Fibroblast of lung (primary cell): ENCODE measurements around the gene TMEM266. TPM values are rescaled to one million over a fixed set of nuclear protein-coding genes. Genes with fewer than 3 reads are reported as not detected.

Experiments used
- DNase-seq, 2 donors: peaks; one replicate each; pipeline versions ENCODE4 v3.0.0 to v3.0.0-alpha.2; 2010; ENCODE audit warnings: low read depth in 2 of 2
- H2AFZ ChIP-seq: 2 replicates; pipeline ENCODE4 v1.5.1; 2012; ENCODE audit warnings: low read length, control low read depth, inconsistent platforms
- H3K27ac ChIP-seq: 2 replicates; pipeline ENCODE4 v1.5.1; 2011; ENCODE audit warnings: low read length, control low read depth; ENCODE audit not compliant: insufficient read depth
- H3K27me3 ChIP-seq: 2 replicates; pipeline ENCODE4 v1.5.1; 2011; ENCODE audit warnings: mild to moderate bottlenecking, low read length; ENCODE audit not compliant: control insufficient read depth, insufficient read depth
- H3K36me3 ChIP-seq: 2 replicates; pipeline ENCODE4 v1.5.1; 2011; ENCODE audit warnings: low read length; ENCODE audit not compliant: control insufficient read depth, insufficient read depth
- H3K4me1 ChIP-seq: 2 replicates; pipeline ENCODE4 v1.5.1; 2011; ENCODE audit warnings: low read length; ENCODE audit not compliant: control insufficient read depth, insufficient read depth; ENCODE audit errors: extremely low read depth
- H3K4me2 ChIP-seq: 2 replicates; pipeline ENCODE4 v1.5.1; 2011; ENCODE audit warnings: low read length, control low read depth; ENCODE audit not compliant: insufficient read depth; ENCODE audit errors: extremely low read depth
- H3K4me3 ChIP-seq, 4 experiments: fragments of 200-600 bp in 1 of 4; sonication (generic) in 1 of 4; replicated peaks in 1 of 4; 2 replicates each; pipeline ENCODE4 v1.5.1; 2011 to 2016; ENCODE audit warnings: low read length in 4 of 4, low read depth in 3 of 4, mild to moderate bottlenecking in 3 of 4, control low read depth in 2 of 4, inconsistent platforms in 1 of 4, mixed read lengths in 1 of 4; ENCODE audit not compliant: insufficient read depth in 1 of 4; ENCODE audit errors: control extremely low read depth in 1 of 4
- H3K79me2 ChIP-seq: 2 replicates; pipeline ENCODE4 v1.5.1; 2012; ENCODE audit warnings: mild to moderate bottlenecking, low read length, inconsistent platforms; ENCODE audit not compliant: control insufficient read depth, insufficient read depth
- H3K9ac ChIP-seq: 2 replicates; pipeline ENCODE4 v1.5.1; 2011; ENCODE audit warnings: mild to moderate bottlenecking, low read length, control low read depth; ENCODE audit not compliant: insufficient read depth
- H3K9me3 ChIP-seq: 2 replicates; pipeline ENCODE4 v1.5.1; 2012; ENCODE audit warnings: low read depth, low read length; ENCODE audit not compliant: control insufficient read depth, insufficient read depth
- H4K20me1 ChIP-seq: 2 replicates; pipeline ENCODE4 v1.5.1; 2011; ENCODE audit warnings: low read length; ENCODE audit not compliant: control insufficient read depth, insufficient read depth; ENCODE audit errors: extremely low read depth
- EZH2 ChIP-seq: IDR thresholded peaks from 2 replicates; pipeline ENCODE4 v1.5.1; 2012; ENCODE audit warnings: low read length, control low read depth, mild to moderate bottlenecking; ENCODE audit errors: missing control alignments
- polyA plus RNA-seq, 2 donors: library from polyadenylated mRNA; depleted of rRNA in 1 of 2; stranded (reverse) in 1 of 2; unstranded in 1 of 2; fragments of >200 nt; gene quantifications; 2 replicates each; pipeline ENCODE4 v1.2.1, GENCODE V29; 2011 to 2012; ENCODE audit warnings: missing spikeins in 1 of 2
- total RNA-seq: library from RNA; depleted of rRNA; stranded (reverse); fragments of >200 nt; gene quantifications from 2 replicates; pipeline ENCODE4 v1.2.1, GENCODE V29; 2014
- TF ChIP-seq, protein P1 (sequence below), 2 donors: IDR thresholded peaks in 1 of 2; conservative IDR thresholded peaks in 1 of 2; 1 replicate in 1 of 2; 2 replicates in 1 of 2; pipeline ENCODE4 v1.5.1; 2011 to 2012; ENCODE audit warnings: low read length in 2 of 2, control low read depth in 1 of 2, inconsistent platforms in 1 of 2, low read depth in 1 of 2, mild to moderate bottlenecking in 1 of 2

The TMEM266 gene
- total and polyA plus RNA-seq, 2 donors (not counting 1 experiment from before 2014, with no cell fraction given), result 0.09 to 0.33 TPM

DNA sequence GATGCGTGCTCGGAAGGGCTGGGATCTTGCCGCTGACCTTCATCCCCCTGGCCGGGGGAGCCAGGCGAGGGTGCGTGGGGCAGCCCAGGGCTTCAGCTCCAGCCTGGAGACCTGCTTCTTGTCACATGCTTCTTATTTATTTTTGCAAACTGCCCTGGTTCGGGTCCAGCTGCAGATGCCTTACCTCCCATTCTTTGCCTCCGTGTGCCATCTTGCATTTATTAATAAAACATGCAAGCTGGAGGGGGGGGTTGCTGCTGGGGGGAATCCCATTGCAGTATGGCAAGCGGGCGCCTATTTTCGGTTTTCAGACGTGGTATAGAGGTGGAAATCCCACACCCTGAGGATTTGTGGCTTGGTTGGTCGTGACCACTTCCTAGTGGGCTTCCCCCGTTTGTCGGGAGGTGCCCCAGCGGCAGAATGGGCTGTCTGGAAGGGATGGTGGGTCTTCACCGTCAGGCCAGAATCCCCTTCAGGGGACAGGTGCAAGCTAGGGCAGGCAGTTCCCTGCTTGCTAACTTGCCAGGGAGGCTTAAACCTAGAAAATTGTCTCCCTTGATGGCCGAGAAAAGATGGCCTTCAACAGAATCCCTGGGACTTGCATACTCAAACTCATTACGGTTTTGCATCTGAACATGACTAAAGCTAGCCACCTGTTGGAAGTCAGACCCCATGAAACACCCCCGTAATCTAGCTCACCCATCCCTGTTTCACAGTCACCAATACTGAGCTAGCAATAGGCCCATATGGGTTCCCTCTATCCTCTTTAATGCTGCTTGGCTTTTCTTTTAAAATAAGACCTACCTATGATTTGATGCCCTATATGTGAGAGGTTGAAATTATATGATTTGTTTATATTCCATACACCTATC, 569 bp downstream of the TMEM266 start:
- H3K27ac ChIP-seq, result no peak overlapping the region
- no peak for DNase-seq
- peak overlapping the region; percentile 28 for H3K4me2 ChIP-seq
- H3K4me1 ChIP-seq, result peaks cover 4% of the 10 kb centered on the region
- peak overlapping the region in 3 of 4 experiments; percentile 10 to 51 (median 44) for H3K4me3 ChIP-seq
- H2AFZ ChIP-seq, result no peak overlapping the region
- H3K9ac ChIP-seq, result no peak overlapping the region
- H3K9me3 ChIP-seq, result no peaks in the 10 kb centered on the region
- no peaks in the 10 kb centered on the region for H3K79me2 ChIP-seq
- peaks cover 46% of the 10 kb centered on the region for H3K27me3 ChIP-seq
- no peaks in the 10 kb centered on the region for H3K36me3 ChIP-seq
- H4K20me1 ChIP-seq, result no peaks in the 10 kb centered on the region
- peak; percentile 79 for TF ChIP-seq EZH2
- TF ChIP-seq, protein P1, sequence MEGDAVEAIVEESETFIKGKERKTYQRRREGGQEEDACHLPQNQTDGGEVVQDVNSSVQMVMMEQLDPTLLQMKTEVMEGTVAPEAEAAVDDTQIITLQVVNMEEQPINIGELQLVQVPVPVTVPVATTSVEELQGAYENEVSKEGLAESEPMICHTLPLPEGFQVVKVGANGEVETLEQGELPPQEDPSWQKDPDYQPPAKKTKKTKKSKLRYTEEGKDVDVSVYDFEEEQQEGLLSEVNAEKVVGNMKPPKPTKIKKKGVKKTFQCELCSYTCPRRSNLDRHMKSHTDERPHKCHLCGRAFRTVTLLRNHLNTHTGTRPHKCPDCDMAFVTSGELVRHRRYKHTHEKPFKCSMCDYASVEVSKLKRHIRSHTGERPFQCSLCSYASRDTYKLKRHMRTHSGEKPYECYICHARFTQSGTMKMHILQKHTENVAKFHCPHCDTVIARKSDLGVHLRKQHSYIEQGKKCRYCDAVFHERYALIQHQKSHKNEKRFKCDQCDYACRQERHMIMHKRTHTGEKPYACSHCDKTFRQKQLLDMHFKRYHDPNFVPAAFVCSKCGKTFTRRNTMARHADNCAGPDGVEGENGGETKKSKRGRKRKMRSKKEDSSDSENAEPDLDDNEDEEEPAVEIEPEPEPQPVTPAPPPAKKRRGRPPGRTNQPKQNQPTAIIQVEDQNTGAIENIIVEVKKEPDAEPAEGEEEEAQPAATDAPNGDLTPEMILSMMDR (conservative IDR thresholded peaks at IDR 0.05 in 1 of 2, IDR thresholded peaks at IDR 0.05 in 1 of 2; ENCODE audit: low read depth in 1 of 2, low read length in 2 of 2), result no peak

DNA sequence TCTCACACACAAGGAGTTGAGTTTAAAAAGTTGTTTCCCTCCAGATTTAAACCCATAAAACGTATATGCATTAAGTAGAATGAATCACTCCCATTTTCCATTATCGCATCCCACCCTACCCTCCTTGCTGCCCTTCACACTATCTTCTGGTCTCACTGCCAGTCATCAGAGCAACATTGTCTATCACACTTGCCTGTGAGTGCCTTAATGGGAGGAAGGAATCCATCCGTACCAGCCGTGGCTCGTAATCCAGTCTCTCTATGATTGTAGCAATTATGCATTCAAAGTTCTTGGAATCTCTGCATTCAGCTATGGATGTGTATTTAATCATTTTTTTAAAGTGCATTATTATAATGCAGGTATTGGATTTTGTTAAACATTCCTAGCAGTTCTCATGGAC, 1.9 kb downstream of the TMEM266 start:
- Histone ChIP-seq H3K4me2 (no peak overlapping the region), H3K27me3 (peaks cover 50% of the 10 kb centered on the region), H3K4me3 (no peak overlapping the region), H3K4me1 (peaks cover 4% of the 10 kb centered on the region), H2AFZ (no peak overlapping the region), H3K9me3 (no peaks in the 10 kb centered on the region), H3K9ac (no peak overlapping the region), H3K27ac (no peak overlapping the region), H3K79me2 (no peaks in the 10 kb centered on the region), H3K36me3 (no peaks in the 10 kb centered on the region), H4K20me1 (no peaks in the 10 kb centered on the region)
- TF ChIP-seq EZH2, result no peak
- TF ChIP-seq, protein P1 (conservative IDR thresholded peaks at IDR 0.05 in 1 of 2, IDR thresholded peaks at IDR 0.05 in 1 of 2; ENCODE audit: low read depth in 1 of 2, low read length in 2 of 2), result no peak
- DNase-seq, result no peak

DNA sequence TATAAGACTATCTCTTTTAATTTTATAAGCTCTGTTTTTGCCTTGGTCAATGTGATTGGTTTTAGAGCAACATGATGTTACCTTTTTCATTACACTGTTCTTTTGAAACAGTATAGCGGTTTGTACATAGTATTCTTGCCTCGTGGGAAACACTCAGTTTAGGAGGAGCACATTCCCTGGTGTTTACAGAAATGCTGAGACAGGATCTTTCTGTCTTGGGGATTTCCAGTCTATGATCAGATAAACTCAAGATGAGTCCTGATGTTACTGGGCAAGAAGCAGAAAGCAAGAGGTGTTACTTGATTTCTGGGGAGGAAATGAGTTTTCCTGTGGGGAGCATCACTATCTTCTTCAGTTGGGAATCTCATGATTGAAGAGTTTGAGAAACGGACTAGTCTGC, 2.5 kb downstream of the TMEM266 start:
- Histone ChIP-seq H3K4me2 (no peak overlapping the region), H3K4me3 (no peak overlapping the region), H2AFZ (no peak overlapping the region), H3K36me3 (no peaks in the 10 kb centered on the region), H3K9ac (no peak overlapping the region), H3K27me3 (peaks cover 50% of the 10 kb centered on the region), H4K20me1 (no peaks in the 10 kb centered on the region), H3K9me3 (no peaks in the 10 kb centered on the region), H3K79me2 (no peaks in the 10 kb centered on the region), H3K4me1 (peaks cover 4% of the 10 kb centered on the region), H3K27ac (no peak overlapping the region)
- no peak for TF ChIP-seq EZH2
- TF ChIP-seq, protein P1 (conservative IDR thresholded peaks at IDR 0.05 in 1 of 2, IDR thresholded peaks at IDR 0.05 in 1 of 2; ENCODE audit: low read depth in 1 of 2, low read length in 2 of 2), result no peak
- peak in 1 of 2 donors; percentile 6 for DNase-seq
